Measurements from ENCODE around the gene PIMREG.

Gene PIMREG

DNA sequence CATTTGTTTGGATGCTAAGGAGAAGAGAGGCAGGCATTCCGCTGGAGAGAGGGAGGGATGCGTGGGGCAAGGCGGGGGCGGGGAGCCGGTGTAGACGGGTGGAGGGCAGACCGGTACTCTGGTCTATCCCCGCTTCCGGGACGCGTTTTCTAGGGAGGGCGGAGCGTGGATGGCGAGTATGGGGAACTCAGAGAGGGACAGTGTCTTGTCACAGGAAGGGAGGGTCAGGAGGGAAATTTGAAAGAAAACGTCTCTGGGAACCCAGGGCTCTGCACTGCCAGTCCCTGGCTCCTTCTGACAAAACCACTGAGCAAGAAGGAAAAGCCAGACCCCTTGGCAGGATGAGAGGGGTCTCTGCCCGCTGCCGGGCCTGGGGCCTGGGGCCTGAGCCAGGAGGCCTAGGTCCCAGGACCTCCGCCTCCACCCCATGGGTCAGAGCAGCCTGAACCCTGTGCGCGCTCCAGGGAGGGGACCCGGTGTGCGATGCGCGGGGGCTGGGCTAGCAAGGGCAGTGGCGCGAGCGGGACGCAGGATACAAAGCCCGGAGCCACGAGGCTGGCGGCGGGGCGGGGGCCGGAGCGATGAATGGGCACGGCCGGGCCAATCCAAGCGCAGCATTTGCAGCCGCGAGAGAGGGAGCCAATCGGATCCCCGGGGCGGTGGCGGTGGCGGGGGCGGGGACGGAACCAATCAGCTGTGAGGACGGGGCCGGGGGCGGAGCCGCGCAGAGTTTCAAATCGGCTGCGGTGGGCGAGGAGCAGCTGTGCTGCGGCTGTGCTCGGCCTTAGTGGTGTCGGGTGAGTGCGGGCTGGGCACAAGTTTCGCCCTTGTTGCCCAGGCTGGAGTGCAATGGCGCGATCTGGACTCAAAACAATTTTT, at the start of gene PIMREG:
PIMREG (plus strand) TSS at position 764 of the 879 bp plus-strand sequence. CDS start 656 bp downstream, outside the sequence.
- DNase-seq, result peak; percentile 97

DNA sequence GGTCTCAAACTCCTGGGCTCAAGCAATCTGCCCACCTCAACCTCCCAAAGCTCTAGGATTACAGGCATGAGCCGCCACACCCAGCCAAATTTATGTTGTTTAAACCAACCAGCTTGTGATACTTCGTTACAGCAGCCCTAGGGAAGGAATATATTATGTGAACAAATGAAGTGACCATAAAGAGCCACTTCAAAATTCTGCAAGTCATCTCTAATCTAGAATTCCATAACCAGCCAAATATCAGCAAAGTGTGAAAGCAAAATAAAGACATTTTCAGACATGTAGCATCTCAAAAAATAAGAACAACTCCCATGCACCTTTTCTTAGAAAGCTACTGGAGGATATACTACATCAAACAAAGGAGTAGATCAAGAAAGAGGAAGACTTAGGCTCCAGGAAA, 45.3 kb upstream of the PIMREG start:
- no peak for DNase-seq

DNA sequence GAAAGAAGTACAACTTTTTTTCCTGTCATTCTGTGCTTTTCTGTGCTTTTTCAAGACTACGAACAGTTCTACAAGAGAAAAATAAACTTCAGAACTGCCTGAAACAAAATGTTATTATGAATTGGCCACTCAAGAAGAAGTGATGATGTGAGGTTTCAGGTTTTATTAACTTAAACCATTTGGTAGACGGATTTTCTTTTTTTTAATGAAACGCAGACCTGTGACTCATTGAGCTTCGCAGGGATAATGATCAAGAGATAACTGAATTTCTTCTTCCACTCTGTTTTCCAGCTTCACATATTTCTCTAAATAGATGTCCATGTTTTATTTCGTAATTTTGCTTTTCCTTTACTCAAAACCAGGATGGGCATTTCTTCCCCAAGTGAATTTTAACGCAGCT, 42.0 kb upstream of the PIMREG start:
- no peak for DNase-seq

DNA sequence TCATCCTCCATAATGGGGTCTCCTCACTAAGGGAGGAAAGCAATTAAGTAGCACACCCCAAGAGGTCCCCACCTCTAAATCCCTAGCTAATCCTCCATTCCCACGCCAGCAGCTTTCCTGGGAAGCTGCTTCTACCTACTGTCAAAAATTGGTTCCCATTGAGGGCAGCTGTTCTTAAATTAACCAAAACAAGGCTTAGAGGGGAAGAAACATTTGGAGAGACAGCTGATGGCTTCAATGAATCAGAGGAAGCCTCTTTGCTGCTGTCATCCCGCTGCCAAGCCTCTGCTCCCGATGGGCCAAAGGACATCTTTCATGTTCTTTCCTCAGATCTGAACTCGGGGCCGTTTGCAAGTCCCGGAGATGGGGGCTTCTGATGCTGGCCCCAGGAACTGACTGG, 36.0 kb upstream of the PIMREG start:
- no peak for DNase-seq

GRCh38 chr17:6408735-6409134, 35.5 kb upstream of the PIMREG start:
- DNase-seq, result no peak

GRCh38 chr17:6413065-6413464, 31.2 kb upstream of the PIMREG start:
- DNase-seq, result no peak

DNA sequence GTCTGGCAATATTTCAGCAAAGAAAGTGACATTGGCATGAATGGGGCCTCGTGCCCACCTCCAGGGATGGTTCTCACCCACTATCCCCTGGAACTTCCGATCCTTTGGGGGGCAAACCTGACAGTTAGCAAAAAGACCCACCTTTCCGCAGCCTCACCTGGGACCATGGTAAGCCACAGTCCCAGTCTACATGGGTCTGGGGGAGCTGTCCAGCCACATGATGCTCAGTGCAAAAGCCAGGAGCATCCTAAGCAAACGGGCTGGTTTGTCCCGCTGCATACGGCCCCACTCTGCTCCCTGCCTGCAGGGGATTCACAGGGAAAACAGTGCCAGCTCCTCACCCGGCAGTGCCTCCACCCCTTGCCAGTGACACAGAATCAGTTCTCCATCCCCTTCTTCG, 28.6 kb upstream of the PIMREG start:
- no peak for DNase-seq

DNA sequence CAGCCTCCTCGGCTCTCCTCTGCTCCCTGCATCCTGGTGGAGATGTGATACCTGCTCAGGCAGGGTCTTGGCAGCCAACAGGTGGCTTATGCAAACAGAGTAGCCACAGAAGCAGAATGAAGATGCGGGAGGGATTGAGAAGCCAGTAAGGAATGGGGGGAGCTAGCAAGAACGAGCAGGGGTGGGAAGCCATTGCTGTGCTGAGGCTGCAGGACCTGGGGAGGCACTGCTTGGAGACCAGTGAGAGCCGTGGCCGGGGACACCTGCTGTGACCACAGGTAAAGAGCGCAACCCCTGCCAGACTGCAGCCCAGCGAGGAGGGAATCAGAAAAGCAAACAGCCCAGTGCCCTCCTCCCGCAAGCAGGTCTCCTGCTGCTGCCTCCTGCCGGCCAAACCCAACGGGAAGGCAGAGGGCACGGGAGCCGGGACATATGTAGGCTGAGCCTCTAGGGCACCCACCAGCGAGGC, 24.0 kb upstream of the PIMREG start:
- no peak for DNase-seq

DNA sequence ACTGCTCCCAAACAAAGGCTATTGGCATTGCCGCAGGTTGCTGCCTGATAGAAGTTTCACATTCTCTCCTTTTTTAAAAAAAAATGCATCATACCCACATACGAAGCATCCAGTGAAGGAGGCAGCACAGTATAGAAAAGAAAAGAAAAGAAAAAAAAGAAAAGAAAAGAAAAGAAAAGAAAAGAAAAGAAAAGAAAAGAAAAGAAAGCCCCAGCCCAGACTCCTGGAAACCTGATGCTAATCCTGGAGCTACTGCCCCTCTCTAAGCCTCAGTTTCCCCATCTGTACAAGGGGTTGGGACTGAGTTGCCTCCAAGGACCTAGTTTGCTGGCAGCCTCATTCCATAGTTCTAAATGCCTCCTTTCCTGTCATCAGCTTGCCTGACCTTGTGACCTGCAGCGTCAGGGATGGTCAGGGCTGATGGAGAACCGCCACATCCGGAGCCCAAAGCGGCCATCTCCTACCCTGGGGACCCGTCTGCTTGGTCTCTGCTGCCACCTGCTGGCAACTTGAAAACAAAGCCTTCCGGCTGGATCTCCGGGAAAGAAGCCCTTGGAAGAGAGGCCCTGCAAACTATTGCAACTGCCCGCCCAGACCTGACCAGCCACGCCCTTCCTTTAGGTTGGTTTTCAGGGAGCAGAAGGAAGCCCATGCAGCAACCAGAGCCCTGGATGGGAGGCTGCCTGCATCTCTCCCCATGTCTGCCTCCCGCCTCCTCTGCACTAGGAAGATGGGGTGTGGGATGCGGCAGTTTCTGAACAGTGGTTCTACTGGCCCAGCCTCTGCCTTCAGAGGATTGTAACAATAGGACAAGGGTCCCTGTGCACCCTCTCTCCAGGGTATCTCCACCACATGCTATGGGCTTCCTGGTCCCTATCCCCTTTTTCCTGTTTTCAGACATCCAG, 22.3 kb upstream of the PIMREG start:
- DNase-seq, result peak; percentile 89

- no peak for DNase-seq
Measured at GRCh38 chr17:6422654-6423241, 21.5 kb upstream of the PIMREG start.

GRCh38 chr17:6423931-6424330, 20.3 kb upstream of the PIMREG start:
- DNase-seq, result no peak

GRCh38 chr17:6425407-6425806, 18.8 kb upstream of the PIMREG start:
- DNase-seq, result peak; percentile 56

- peak; percentile 55 for DNase-seq
Measured at GRCh38 chr17:6426356-6427101, 17.7 kb upstream of the PIMREG start.

- peak; percentile 70 for DNase-seq
Measured at GRCh38 chr17:6427279-6427781, 16.9 kb upstream of the PIMREG start.

DNA sequence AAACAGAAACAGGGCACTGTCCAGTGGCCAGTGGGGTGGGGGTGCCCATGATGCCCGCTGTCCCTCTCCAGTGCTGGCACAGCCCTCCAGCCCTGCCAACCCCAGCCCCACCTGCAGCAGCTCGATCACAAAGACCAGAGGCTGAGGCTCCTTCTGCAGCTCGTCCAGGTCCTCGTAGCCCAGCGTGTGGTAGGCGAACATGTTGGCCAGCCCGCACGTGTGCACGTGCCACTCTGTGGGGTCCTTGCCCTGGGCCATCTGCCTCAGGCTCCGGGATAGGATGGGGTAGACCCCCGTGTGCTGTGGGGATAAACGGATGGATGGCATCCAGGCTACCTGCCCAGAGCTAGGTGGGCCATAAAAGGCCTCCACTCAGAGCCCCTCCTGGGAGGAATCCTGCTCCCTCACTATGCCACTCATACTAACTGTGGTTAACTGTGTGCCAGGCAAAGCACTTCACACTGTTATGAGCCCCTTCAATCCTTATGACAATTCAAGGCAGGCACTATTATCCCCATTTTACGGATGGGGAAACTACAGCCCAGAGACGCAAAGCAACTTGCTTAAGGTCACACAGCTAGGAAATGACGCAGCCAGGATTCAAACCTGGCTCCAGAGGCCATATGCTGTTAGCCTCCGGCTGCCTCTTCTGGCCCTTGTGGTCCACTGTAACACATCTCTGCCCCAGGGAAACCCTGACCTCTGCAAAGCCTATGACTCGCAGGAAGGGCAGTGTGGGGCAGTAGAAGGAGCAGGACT, 15.9 kb upstream of the PIMREG start:
- DNase-seq, result no peak

GRCh38 chr17:6429266-6429665, 15.0 kb upstream of the PIMREG start:
- no peak for DNase-seq

GRCh38 chr17:6430769-6431168, 13.5 kb upstream of the PIMREG start:
- no peak for DNase-seq

DNA sequence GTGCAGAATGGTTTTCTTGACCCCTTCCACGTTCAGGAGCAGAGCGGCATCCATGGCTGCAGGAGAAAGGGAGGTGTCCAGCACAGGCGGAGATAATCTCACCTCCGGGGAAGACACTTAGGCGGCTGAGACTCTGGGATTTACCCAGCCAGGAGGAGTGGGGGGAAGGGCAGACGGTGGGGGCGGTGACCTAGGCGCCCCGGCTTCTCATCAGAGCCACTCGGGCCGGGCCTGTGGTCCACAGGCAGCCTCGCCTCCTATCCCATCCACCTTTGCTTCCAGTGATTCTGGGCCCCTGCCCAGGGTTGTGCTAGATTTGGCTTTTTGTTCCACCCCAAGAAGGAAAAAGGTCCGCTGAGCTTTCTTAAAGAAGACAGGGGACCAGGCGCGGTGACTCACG, 9.2 kb upstream of the PIMREG start, which contains the start of gene AIPL1:
AIPL1 (minus strand) TSS at position 71 of the 400 bp plus-strand sequence; CDS start at position 54, 17 bp downstream.
- DNase-seq, result no peak

DNA sequence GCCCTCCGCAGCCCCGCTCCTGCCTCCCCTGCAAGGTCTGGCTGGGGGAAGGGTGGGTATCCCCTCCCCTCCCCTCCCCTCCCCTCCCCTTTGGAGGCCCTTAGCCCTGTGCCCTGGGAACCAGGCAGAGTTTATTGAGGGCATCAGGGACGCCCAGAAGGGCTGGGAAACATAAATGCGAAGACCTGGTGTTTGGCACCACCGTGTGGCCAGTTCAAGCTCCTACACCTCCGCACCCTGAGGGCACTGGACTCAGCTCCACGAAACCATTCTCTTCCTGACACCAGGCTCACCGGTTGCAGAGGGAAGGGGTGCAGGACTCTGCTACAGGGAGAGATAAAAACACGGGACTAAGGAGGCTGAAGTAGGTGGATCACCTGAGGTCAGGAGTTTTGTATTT, 8.3 kb upstream of the PIMREG start:
- peak; percentile 87 for DNase-seq

- no peak for DNase-seq
Measured at GRCh38 chr17:6437466-6437865, 6.8 kb upstream of the PIMREG start.

DNA sequence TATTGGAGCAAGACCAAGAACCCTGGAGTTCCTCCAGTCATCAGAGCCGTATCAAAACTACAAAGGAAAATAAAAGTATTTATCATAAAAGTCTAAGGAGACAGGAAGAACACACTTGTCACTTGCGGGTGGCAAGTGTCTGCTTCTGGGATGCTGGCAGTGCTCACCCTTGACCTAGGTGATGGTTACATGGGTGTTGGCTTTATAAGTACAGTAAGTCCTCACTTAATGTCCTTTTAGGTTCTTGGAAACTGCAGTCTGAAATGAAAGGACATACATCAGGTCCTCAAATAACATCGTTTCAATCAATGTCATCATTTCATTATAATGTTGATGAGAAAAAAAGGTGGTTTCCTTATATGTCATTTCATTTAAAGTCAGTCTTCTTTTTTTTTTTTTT, 6.3 kb upstream of the PIMREG start:
- no peak for DNase-seq

Measured in activated effector memory CD4-positive, alpha-beta T cell treated with anti-CD3 and anti-CD28 coated beads, Interleukin-2, amount 50 U/mL, for 16 hours (primary cell).